Activated CD8-positive, alpha-beta memory T cell treated with anti-CD3 and anti-CD28 coated beads, Interleukin-2, amount 50 U/mL, for 4 hours (primary cell): Measurements from ENCODE around the gene TNPO3.
"Not testable (repeated sequence)": the region's sequence is repeated elsewhere in the genome, so short reads cannot be mapped to it uniquely, and the experiment has no call there.

ENCODE experiments used
- DNase-seq: peaks from one replicate; pipeline ENCODE4 v3.0.0-alpha.2; 2020

Gene TNPO3

GRCh38 chr7:129067943-129068548 lies 13.1 kb upstream of the TNPO3 start:
- DNase-seq = no peak

GRCh38 chr7:129067132-129067561 lies 12.2 kb upstream of the TNPO3 start:
- not testable (repeated sequence) for DNase-seq

- no peak for DNase-seq
These were observed 11.6 kb upstream of the TNPO3 start for GRCh38 chr7:129066290-129067131.

- DNase-seq = no peak
These were observed 1.1 kb upstream of the TNPO3 start for GRCh38 chr7:129055861-129056464.

GRCh38 chr7:129055294-129055816 lies 444 bp upstream of the TNPO3 start:
- DNase-seq = no peak

GRCh38 chr7:129053938-129054437 lies 923 bp downstream of the TNPO3 start:
- DNase-seq = no peak

- no peak for DNase-seq
These were observed 2.5 kb downstream of the TNPO3 start for GRCh38 chr7:129052441-129052840.

GRCh38 chr7:129051459-129051858 lies 3.5 kb downstream of the TNPO3 start:
- not testable (repeated sequence) for DNase-seq

GRCh38 chr7:129047761-129048160 lies 7.2 kb downstream of the TNPO3 start:
- DNase-seq = no peak

GRCh38 chr7:129045682-129046081 lies 9.2 kb downstream of the TNPO3 start:
- DNase-seq = no peak

- no peak for DNase-seq
These were observed 11.9 kb downstream of the TNPO3 start for GRCh38 chr7:129043012-129043411.

- no peak for DNase-seq
These were observed 13.5 kb downstream of the TNPO3 start for GRCh38 chr7:129041142-129042085.

GRCh38 chr7:129038468-129038867 lies 16.4 kb downstream of the TNPO3 start:
- not testable (repeated sequence) for DNase-seq

GRCh38 chr7:129037585-129037984 lies 17.3 kb downstream of the TNPO3 start:
- DNase-seq = no peak

- DNase-seq = no peak
These were observed 22.9 kb downstream of the TNPO3 start for GRCh38 chr7:129032017-129032416.

- DNase-seq = no peak
These were observed 24.5 kb downstream of the TNPO3 start for GRCh38 chr7:129030440-129030839.

GRCh38 chr7:129024125-129024524 lies 30.8 kb downstream of the TNPO3 start:
- DNase-seq = no peak

- no peak for DNase-seq
These were observed 33.3 kb downstream of the TNPO3 start for GRCh38 chr7:129021656-129022055.

GRCh38 chr7:129017933-129018538 lies 36.9 kb downstream of the TNPO3 start:
- DNase-seq = no peak

- DNase-seq = no peak
These were observed 37.6 kb downstream of the TNPO3 start for GRCh38 chr7:129017264-129017663.

- DNase-seq = no peak
These were observed 40.3 kb downstream of the TNPO3 start for GRCh38 chr7:129014501-129015101.
